Hematopoietic multipotent progenitor cell treated with erythropoietin and hydrocortisone succinate and interleukin-3 and kit ligand, for 4 days (in vitro differentiated cells): ENCODE measurements around the gene ABCG4.
A peak's percentile ranks its signal among the peaks of the same experiment; 100 is the strongest.
"Not testable (repeated sequence)": the region's sequence is repeated elsewhere in the genome, so short reads cannot be mapped to it uniquely, and the experiment has no call there.

Experiments
- DNase-seq: peaks from one replicate; pipeline ENCODE4 v3.0.0-alpha.2; 2015

The ABCG4 gene

DNA sequence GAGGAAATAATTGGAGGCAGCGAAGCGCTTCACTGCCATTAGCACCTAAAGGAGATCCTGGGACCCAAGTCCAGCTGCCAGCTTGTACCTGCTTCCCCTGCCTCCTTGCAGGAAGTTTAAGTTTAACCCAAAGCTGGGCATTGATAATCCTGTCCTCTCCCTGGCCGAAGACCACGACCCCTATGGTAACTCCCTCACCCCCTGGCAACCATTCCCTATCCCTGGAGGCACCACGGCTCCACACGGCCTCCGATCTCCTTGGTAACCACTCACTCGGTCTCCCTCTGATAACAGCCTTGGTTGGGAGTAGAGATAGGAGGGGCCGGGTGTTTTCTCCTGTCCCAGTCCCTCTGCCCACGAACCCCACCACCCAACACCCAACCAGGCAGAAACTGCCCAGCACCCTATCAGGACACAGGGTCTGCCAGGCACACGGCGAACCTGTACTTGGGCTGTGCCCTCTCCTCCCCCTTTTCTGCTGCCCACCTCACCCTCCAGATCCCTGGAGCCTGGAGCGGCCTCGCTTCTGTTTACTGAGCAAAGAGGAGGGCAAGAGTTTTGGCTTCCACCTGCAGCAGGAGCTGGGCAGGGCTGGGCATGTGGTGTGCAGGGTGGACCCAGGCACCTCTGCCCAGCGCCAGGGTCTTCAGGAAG is 37.3 kb downstream of the ABCG4 start:
- DNase-seq, result no peak

- no peak for DNase-seq
These were observed 38.5 kb downstream of the ABCG4 start for GRCh38 chr11:119187123-119187892.

GRCh38 chr11:119188067-119188466 is 39.2 kb downstream of the ABCG4 start:
- no peak for DNase-seq

DNA sequence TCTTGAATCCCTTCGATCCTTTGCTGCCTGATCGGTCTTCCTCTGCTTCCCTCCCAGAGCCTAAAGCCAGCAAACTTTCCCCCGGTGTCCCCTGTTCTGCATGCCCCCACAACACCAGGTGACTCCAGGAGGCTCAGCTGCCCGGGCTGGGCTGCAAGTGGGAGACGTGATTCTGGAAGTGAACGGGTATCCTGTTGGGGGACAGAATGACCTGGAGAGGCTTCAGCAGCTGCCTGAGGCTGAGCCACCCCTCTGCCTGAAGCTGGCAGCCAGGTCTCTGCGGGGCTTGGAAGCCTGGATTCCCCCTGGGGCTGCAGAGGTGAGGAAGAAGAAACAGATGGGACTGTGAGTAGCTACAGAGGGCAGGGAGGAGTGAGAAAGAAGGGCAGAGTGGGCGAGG is 40.0 kb downstream of the ABCG4 start:
- DNase-seq, result no peak

- no peak for DNase-seq
These were observed 40.5 kb downstream of the ABCG4 start for GRCh38 chr11:119189393-119189792.

GRCh38 chr11:119190531-119190930 is 41.7 kb downstream of the ABCG4 start:
- no peak for DNase-seq

GRCh38 chr11:119191265-119191664 is 42.4 kb downstream of the ABCG4 start:
- not testable (repeated sequence) for DNase-seq

GRCh38 chr11:119192111-119192510 is 43.3 kb downstream of the ABCG4 start:
- DNase-seq, result peak; percentile 28

- DNase-seq, result no peak
These were observed 44.1 kb downstream of the ABCG4 start for GRCh38 chr11:119193001-119193400.

- no peak for DNase-seq
These were observed 44.8 kb downstream of the ABCG4 start for GRCh38 chr11:119193626-119194025.

DNA sequence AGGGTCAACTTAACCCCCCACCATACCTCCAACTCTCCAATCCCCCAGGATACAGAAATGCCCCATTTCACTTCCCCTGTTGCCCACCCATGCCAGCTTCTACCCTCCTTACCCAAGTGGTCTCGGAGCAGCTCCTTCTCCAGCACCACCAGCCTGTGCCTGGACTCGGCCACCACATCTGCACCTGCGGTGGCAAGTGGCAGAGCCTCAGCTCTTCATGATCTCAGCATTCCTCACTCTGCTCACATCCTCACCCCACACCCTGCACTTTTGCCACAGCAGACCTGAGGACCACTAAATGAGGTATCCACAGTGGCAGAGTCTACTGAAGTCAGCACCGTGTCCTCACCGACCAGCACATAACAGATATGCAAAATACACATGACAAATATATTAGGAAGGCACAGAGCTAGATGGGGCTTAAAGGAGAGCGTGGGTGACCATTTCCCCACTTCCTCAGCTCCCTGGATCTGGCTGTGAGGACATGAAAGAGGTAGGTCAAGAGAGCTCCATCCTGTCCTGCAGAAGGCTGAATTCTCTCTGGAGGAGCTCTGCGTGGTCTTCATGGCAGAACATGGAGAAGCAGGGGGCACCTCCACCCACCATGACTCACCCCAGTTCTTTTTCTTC is 46.1 kb downstream of the ABCG4 start:
- no peak for DNase-seq

GRCh38 chr11:119195680-119196079 is 46.8 kb downstream of the ABCG4 start:
- peak; percentile 21 for DNase-seq

DNA sequence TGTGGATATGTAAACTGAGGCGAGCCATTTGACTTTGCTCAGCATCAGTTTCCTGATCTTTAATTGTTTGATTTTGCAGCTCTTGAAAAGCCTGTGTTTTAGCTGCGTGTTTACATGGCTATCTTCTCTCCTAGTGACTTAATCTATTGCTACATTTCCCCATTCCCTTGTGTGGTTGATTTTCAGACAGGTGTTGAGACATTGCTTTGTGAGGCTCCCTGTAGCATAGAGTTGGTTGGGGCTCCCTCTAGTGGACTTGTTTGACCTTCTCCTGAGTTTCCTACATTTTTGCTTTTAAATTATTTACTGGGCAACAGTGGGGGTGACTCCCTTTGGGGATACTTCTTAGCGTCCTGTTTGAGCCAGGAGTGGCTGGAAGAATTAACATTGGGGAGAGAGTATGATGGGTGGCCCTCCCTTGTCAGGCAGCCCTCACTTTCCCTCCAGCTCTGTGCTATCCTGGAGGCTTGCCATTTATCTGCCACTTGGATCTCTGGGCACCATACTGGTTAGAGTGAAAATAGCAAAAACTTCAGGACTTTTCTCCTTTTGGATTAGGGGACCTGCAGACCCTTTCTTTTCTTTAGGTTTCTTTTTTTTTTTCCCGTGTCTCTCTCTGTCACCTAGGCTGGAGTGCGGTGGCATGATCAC is 48.1 kb downstream of the ABCG4 start:
- DNase-seq, result peak; percentile 93

DNA sequence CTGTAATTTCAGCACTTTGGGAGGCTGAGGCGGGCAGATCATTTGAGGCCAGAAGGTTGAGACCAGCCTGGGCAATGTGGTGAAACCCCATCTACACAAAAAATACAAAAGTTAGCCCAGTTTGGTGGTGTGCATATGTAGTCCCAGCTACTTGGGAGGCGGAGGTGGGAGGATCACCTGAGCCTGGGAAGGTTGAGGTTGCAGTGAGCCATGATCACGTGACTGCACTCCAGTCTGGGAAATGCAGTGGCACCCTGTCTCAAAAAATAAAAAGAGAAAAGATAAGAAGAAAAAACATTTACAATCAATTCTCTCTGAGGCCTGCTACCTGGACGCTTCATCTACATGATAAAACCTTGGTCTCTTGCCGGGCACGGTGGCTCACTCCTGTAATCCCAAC is 50.1 kb downstream of the ABCG4 start:
- no peak for DNase-seq

DNA sequence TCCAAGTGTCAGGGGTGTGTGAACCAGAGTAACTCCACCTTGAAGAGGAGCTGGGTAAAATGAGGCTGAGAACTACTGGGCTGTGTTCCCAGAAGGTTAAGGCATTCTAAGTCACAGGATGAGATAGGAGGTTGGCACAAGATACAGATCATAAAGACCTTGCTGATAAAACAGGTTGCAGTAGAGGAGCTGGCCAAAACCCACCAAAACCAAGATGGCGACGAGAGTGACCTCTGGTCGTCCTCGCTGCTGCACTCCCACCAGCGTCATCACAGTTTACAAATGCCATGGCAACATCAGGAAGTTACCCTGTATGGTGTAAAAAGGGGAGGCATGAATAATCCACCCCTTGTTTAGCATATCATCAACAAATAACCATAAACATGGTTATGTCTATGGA is 52.4 kb downstream of the ABCG4 start:
- DNase-seq, result not testable (repeated sequence)

DNA sequence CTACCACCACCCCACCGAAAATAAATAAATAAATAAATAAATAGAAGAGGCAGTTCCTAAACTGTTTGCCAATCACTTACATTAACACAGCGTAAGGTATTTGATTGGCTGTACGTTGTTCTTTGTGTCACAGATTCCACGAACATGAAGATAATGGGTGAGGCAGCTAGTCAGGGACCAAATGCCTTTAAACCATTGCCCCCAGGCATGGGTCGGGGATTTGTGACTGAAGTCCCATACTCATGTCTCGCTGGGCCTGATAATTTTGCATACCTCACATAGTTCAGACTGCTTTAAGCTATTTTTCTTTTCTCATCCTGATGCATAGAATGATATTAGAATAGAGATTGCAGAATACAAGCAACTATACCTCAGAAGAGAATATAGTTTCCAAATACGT is 53.7 kb downstream of the ABCG4 start:
- no peak for DNase-seq

DNA sequence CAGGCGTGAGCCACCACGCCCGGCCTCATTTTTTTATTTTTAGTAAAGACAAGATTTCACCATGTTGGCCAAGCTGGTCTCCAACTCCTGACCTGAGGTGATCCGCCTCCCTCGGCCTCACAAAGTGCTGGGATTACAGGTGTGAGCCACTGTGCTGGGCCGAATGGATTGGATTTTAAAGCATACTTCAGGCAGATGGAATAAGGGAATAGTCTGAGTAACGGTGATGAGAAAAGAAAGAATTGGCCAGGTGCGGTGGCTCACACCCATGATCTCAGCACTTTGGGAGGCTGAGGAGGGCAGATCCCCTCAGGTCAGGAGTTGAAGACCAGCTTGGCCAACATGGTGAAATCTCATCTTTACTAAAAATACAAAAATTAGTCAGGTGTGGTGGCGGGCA is 55.2 kb downstream of the ABCG4 start:
- no peak for DNase-seq

GRCh38 chr11:119205080-119205479 is 56.2 kb downstream of the ABCG4 start:
- DNase-seq, result peak; percentile 36

DNA sequence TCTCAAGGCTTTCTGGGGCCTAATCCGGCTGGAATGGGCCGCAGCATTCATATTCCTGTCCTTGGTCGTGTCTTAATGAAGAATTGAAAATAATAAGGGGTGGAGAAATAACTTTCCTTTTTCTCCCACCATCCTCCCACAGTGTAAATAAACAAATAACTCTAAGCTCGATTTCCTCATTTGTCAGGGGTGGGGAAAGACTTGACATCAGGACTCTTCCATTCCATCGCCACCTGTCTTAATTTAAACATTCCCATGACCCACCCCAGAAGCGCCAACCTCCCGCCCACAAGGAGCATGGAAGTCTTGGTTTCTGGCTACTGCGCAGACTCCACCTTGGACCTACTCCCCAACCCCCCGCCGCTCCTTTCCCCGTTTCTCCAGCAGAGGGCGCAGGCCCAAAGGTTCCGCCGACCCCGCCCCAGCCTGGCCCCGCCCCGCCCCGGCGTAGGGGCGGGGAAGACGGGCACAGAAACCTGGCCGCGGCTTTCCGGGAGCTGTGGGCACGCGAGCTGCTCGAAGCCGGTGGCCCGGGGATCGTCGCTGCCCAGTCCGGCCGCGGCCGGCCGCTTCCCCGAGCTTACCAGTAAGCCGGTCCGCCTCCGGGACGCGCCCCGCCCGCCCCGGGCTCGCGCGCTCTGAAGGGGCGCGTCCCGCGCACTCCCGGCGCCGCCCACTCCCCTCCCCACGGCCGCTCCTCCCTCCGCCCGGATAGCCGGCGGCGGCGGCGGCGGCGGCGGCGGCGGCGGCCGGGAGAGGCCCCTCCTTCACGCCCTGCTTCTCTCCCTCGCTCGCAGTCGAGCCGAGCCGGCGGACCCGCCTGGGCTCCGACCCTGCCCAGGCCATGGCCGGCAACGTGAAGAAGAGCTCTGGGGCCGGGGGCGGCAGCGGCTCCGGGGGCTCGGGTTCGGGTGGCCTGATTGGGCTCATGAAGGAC is 57.0 kb downstream of the ABCG4 start, which contains the start of gene CBL:
TSS of gene CBL (plus strand) at position 766 of the 937 bp plus-strand sequence. CDS start at position 845, 79 bp downstream.
- peak; percentile 95 for DNase-seq

DNA sequence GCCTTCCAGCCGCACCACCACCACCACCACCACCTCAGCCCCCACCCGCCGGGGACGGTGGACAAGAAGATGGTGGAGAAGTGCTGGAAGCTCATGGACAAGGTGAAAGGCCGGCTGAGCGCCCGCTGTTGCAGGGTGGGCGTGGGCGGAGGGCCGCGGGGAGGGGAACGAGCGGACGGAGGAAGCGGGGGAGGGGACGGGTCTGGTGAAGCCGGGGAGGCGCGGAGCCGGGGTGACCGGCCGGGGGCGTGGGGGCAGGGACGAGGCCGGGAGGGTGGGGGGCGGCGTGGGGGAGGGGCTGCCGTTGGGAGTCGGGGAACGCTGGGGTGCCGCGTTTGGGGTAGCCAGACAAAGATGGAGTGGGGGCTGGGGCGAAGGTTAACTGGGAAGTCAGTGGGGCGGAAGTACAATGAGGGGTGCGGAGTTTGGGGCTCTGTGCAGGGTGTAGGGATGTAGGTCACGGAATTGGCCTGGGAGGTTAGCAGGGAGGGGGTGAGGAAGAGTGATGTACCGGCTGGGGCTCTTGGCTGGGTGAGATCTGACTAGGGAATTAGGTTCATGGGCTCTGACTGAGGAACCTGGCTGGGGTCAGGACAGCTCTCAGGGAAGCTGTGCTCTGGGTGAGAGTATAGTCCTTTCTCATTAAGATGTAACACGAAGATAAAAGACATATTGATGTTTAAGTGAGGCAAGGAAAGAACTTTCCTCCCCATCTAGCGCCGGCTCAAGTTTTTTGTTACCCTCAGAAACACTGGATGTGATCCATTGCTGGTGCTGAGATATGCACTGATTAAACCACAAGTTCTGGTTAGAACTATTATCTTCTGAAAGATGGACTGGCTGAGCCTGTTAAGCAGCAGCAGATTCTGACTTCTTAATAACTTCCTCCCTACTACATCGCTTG is 57.9 kb downstream of the ABCG4 start:
- peak; percentile 50 for DNase-seq

- no peak for DNase-seq
These were observed 58.6 kb downstream of the ABCG4 start for GRCh38 chr11:119207415-119207960.
